ENCODE results near the gene SH3BGRL2.
"Not testable (repeated sequence)": the region's sequence is repeated elsewhere in the genome, so short reads cannot be mapped to it uniquely, and the experiment has no call there.

SH3BGRL2 gene

DNA sequence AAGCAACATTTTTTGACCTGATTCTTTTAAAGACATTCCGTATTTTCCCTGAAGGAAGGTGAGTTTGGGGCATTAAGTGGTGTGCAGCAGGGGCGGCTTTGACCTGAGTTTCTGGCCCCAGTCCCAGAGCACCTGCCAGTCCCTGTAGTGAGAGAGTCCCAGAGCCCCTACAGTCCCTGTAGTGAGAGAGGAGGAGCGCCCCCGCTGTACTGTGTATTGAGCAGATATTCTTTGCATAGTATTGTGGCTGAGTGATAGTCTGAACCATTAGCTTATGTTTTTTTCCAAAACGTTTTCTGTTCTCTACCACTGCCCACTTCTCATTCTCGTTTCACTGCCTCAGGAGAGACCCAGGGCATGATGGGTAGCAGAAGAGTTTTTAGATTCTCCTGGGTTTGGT lies 17.2 kb upstream of the SH3BGRL2 start:
- no peak overlapping the region for H3K27ac ChIP-seq
- DNase-seq (ENCODE audit: low read depth, low spot score): no peak

DNA sequence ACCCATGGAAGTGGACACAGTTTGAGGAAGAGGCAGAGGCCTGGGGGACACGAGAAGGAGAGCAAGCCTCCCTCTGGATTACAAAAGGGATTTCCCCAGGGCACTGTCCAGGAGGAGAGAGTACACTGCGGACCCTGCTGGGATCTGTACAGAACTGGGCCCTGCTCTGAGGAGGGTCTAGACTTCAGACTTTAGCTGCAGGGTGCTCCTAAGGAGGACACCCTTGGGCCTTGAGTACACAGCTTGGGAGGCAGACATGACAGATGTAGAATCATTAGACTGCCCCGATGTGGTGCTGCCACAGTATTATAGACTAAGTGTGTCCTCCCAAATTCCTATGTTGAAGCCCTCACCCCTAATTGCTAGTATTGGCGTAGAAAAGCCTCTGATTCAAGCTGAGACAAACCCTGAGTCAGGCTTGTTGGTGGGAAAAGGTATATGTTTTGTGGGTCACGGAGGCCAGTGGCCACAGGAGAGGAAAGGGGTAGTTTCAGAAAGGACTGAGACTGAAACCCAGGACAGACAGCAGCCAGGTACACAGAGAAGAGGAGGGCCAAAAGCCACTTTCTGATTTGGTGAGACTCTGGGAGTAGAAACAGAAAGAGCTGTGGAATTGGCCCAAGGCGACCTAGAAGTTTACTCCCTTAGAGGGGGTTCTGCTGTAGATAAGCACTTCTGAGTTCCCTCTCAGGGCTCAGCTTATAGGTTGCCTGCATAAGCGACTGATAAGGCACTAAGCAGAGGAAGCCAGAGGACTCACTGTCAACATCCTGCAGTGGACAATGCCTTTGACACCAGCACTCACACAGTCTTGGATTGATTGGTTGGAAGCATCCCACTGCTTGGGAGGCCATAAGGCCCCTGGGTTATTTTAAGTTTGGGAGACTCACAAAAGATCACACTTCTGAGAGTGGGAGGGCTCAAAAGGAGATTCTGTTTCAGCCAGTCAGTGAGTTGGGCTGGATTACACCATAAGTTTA lies 16.5 kb upstream of the SH3BGRL2 start:
- no peak overlapping the region for H3K27ac ChIP-seq
- DNase-seq (ENCODE audit: low read depth, low spot score): no peak

GRCh38 chr6:79617518-79617941 lies 13.6 kb upstream of the SH3BGRL2 start:
- DNase-seq (ENCODE audit: low read depth, low spot score): no peak
- no peak overlapping the region for H3K27ac ChIP-seq

DNA sequence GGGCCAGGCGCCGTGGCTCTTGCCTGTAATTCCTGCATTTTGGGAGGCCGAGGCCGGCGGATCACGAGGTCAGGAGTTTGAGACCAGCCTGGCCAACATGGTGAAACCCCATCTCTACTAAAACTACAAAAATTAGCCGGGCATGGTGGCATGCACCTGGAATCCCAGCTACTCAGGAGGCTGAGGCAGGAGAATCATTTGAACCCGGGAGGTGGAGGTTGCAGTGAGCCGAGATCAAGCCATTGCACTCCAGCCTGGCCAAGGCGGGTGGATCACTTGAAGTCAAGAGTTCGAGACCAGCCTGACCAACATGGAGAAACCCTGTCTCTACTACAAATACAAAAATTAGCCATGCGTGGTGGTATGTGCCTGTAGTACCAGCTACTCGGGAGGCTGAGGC lies 12.7 kb upstream of the SH3BGRL2 start:
- H3K27ac ChIP-seq; DNase-seq (ENCODE audit: low read depth, low spot score): not testable (repeated sequence)

GRCh38 chr6:79621579-79621978 lies 9.6 kb upstream of the SH3BGRL2 start:
- H3K27ac ChIP-seq: no peak overlapping the region
- DNase-seq (ENCODE audit: low read depth, low spot score): no peak

- H3K27ac ChIP-seq: no peak overlapping the region
- no peak for DNase-seq (ENCODE audit: low read depth, low spot score)
These were observed 8.8 kb upstream of the SH3BGRL2 start for GRCh38 chr6:79622364-79622763.

DNA sequence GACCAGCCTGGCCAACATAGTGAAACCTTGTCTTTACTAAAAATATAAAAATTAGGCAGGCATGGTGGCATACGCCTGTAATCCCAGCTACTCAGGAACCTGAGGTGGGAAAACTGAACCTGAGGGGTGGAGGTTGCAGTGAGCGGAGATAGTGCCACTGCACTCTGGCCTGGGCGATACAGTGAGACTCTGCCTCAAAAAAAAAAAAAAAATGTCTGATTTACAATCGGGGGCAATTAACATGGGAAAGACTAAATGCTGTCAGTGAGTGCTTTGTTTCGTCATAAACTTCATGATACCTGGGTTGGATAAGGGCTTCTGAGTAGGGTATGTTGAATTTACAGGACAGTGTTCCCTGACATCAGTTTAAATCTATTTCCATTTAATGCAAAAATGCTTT lies 8.0 kb upstream of the SH3BGRL2 start:
- DNase-seq (ENCODE audit: low read depth, low spot score): no peak
- no peak overlapping the region for H3K27ac ChIP-seq

DNA sequence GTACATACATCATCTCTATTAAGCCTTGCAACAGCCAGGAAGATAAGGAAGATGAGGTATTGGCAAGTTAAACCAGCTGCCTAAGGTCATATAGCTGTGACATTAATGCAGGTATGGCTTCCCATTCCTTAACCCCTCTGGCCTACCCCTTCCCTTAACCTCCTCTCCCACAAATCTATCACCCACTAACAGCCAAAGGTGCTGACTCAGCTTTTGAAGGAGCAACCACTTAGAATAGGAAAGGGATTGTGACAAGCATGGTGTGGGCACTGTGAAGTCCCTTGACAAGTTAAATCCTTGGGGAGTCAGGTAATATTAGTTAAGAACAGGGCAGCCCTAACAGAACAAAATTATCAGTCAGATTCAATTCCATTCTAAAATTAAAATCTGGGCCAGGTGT lies 5.4 kb upstream of the SH3BGRL2 start:
- H3K27ac ChIP-seq: no peak overlapping the region
- DNase-seq (ENCODE audit: low read depth, low spot score): no peak

- no peak overlapping the region for H3K27ac ChIP-seq
- no peak for DNase-seq (ENCODE audit: low read depth, low spot score)
These were observed 4.3 kb upstream of the SH3BGRL2 start for GRCh38 chr6:79626811-79627210.

DNA sequence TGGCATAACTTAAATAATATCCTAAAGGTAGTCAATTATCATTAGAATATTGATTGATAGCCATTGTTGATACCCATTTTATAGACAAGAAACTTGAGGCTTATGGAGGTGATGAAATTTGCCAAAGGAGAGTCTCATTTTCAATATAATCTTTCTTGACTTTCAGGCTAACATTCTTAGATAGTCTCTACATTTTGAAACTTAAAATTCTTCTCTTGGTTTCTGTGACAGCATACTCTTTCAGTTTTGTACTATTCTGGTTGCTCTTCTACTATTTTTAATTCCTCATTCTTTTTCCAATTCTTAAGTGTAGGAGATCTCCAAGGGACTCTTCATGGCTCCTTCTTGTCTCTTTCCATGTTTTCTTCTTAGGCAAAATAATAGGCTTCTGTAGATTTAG lies 3.7 kb upstream of the SH3BGRL2 start:
- H3K27ac ChIP-seq: no peak overlapping the region

GRCh38 chr6:79628466-79629288 lies 2.5 kb upstream of the SH3BGRL2 start:
- DNase-seq (ENCODE audit: low read depth, low spot score): no peak
- H3K27ac ChIP-seq: no peak overlapping the region

More for the DNA sequence above, 3.7 kb upstream of the SH3BGRL2 start:
- no peak for DNase-seq (ENCODE audit: low read depth, low spot score)

DNA sequence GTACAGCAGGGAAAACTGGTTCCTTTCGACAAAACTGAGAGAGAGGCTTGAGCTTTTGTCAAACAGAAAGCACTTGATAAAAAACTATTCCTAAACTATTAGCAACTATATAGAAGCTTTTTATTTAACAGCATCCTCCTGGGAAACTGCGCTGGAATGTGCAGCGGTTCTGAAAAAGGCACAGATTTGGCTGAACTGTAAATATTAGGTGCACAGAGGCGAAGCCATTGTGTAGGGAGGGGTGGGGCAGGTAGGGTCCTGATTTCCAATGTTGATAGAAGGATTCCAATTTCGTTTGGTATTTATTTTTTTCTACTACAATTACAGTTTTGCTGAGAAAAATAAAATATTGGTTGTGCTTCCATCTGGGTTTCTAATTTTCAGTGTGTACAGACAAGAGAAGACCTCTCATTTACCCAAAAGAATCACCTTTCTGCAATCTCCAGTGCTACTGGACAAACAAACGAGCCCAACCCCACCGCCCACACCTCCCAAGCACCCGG lies 698 bp upstream of the SH3BGRL2 start:
- DNase-seq (ENCODE audit: low read depth, low spot score): no peak
- no peak overlapping the region for H3K27ac ChIP-seq

- DNase-seq (ENCODE audit: low read depth, low spot score): no peak
- H3K27ac ChIP-seq: no peak overlapping the region
These were observed 604 bp downstream of the SH3BGRL2 start for GRCh38 chr6:79631693-79632172.

- no peak for DNase-seq (ENCODE audit: low read depth, low spot score)
- H3K27ac ChIP-seq: no peak overlapping the region
These were observed 1.5 kb downstream of the SH3BGRL2 start for GRCh38 chr6:79632580-79632979.

- DNase-seq (ENCODE audit: low read depth, low spot score): no peak
- peak overlapping the region; percentile 73 for H3K27ac ChIP-seq
These were observed 3.5 kb downstream of the SH3BGRL2 start for GRCh38 chr6:79634491-79635231.

- H3K27ac ChIP-seq: peak overlapping the region; percentile 73
These were observed 4.1 kb downstream of the SH3BGRL2 start for GRCh38 chr6:79635232-79635543.

DNA sequence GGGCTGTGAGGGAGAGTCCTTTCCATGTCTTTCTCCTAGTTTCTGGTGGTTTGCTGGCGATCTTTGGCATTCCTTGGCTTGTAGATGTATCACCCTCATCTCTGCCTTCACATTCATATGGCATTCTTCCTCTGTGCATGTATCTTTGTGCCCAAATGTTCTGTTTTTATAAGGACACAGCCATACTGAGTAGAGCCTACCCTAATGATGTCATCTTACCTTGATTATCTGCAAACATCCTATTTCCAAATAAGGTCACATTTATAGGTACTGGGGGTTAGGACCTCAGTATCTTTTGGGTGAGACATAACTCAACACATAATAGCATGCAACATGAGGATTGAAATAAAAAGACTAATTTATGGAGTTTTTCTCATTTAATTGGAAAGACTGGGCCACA lies 5.5 kb downstream of the SH3BGRL2 start:
- DNase-seq (ENCODE audit: low read depth, low spot score): no peak
- no peak overlapping the region for H3K27ac ChIP-seq

More at GRCh38 chr6:79635232-79635543, 4.1 kb downstream of the SH3BGRL2 start:
- DNase-seq (ENCODE audit: low read depth, low spot score): peak; percentile 43

DNA sequence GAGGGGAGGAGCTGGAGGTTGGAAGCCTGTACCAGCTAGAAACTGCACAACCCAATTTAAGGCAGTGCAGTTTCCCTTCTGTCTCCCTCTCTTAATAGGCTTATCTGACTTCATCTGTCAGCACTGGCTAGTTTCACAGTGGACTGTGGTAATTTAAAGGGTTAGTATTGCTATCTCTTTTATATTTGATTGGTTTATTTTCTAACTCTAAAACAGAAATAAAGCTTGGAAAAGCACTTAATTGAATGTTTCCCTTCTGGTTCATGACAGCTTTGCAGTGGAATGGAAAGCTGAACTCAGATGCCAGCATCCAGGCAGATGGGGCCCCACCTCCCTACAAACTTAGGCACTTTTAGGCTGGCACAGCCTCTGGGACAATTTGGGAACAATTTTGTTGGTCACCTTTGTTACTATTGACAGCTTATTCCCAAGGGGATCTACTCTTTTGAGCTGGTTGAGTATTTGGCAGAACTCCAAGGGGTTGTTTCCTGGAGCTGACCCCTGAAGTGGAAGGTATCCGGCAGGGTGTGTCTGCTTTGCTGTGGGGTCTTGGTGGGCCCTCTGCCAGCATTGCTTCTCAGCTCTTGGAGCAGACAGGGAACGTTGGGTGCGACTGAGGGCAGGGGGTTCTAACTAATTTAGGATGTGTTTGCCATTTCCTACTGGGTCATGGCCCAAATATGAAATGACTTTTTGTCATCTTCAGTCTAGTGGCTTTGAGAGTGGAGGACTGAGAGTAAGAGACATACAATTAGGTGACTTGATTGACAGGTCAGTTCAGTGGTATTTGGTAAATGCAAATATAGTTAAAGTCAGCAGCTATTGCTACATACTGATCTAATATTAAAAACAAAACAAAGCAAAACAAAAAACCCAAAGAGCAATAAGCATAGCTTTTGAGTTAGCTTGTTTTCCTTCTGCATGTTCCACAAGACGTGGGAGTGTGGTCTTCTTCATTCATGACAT lies 9.3 kb downstream of the SH3BGRL2 start:
- no peak for DNase-seq (ENCODE audit: low read depth, low spot score)
- no peak overlapping the region for H3K27ac ChIP-seq

DNA sequence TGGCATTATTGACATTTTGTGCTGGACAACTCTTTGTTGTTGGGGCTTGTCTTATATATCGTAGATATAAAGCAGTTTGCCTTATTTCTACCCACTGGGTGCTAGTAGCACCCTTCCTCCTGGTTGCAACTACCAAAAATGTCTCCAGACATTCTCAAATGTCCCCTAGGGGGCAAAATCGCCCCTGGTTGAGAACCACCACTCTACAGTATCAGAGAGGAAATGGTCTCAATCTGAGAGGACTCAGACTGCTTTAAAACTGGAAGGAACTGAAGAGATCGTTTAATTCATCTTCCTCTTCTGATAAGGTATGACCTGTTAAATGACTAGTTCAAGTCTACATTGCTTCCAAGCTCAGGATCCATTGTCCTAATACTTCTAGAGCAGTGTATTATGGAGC lies 14.9 kb downstream of the SH3BGRL2 start:
- DNase-seq (ENCODE audit: low read depth, low spot score): no peak

More for the DNA sequence above, 14.9 kb downstream of the SH3BGRL2 start:
- H3K27ac ChIP-seq: no peak overlapping the region
